Ovary (tissue), 9 donors: ENCODE measurements around the gene AKR1A1. TPM values are rescaled to one million over a fixed set of nuclear protein-coding genes. Genes with fewer than 3 reads are reported as not detected.
"Not testable (repeated sequence)": the region's sequence is repeated elsewhere in the genome, so short reads cannot be mapped to it uniquely, and the experiment has no call there.

Experiments used
- DNase-seq, 5 donors: peaks; one replicate each; pipeline ENCODE4 v3.0.0-alpha.2; 2019 to 2020
- H3K27ac ChIP-seq, 2 donors: fragments of 200-600 bp; one replicate each; pipeline versions ENCODE4 v1.5.1 to v1.8.0; 2019 to 2022
- H3K27me3 ChIP-seq: fragments of 200-600 bp; one replicate; pipeline ENCODE4 v1.8.0; 2022
- H3K36me3 ChIP-seq: fragments of 200-600 bp; sonication (generic); one replicate; pipeline ENCODE4 v1.5.1; 2019
- H3K4me1 ChIP-seq: one replicate; pipeline ENCODE4 v1.8.1; 2013; ENCODE audit warnings: mild to moderate bottlenecking, moderate library complexity; ENCODE audit not compliant: insufficient read depth
- H3K4me3 ChIP-seq: fragments of 200-600 bp; sonication (generic); one replicate; pipeline ENCODE4 v1.5.1; 2017
- H3K9me3 ChIP-seq, 2 donors: fragments of 200-600 bp in 1 of 2; sonication (generic) in 1 of 2; one replicate each; pipeline versions ENCODE4 v1.5.1 to v1.8.1; 2013 to 2019; ENCODE audit warnings: mild to moderate bottlenecking in 1 of 2, moderate library complexity in 1 of 2
- CTCF ChIP-seq, 3 donors: fragments of 450-650 bp in 2 of 3; fragments of 200-600 bp in 1 of 3; IDR thresholded peaks; one replicate each; pipeline versions ENCODE4 v1.5.1 to v1.8.0; 2016 to 2022; ENCODE audit warnings: antibody characterized with exemption in 3 of 3, mild to moderate bottlenecking in 1 of 3
- EP300 ChIP-seq: sonication (generic); formaldehyde crosslinking; IDR thresholded peaks from one replicate; pipeline ENCODE4 v1.6.1; 2017; ENCODE audit warnings: antibody characterized with exemption
- POLR2A ChIP-seq: fragments of 450-650 bp; IDR thresholded peaks from one replicate; pipeline ENCODE4 v1.6.1; 2017; ENCODE audit warnings: antibody characterized with exemption, mild to moderate bottlenecking, moderate library complexity
- WGBS, 3 donors: extraction: QIAGEN DNeasy Blood & Tissue Kit in 1 of 3; methylation state at CpG; one replicate each; pipeline versions ENCODE4 v1.1.5 to v1.1.7; 2013 to 2017; 5-methylcytosine and 5-hydroxymethylcytosine counted together
- intact Hi-C, 4 donors: fragments of 100-400 bp; cut with DNase I; formaldehyde crosslinking; loops; one replicate each; pipeline versions ENCODE4 v1.11.0 to v1.15.1; 2022 to 2023
- polyA plus RNA-seq, 2 donors: library from polyadenylated mRNA; stranded (reverse); fragments of 200-250 nt in 1 of 2; fragments of 350-450 nt in 1 of 2; fragmentation: Illumina TruSeq in 1 of 2; extraction: RNeasy Lipid Tissue Mini Kit (QIAGEN cat#74804) in 1 of 2; gene quantifications; one replicate each; pipeline ENCODE4 v1.2.3, GENCODE V29; 2013 to 2014
- total RNA-seq, 7 donors: library from RNA; depleted of rRNA in 2 of 7; stranded (reverse); fragments of >200 nt in 2 of 7; fragmentation: NEBNext Ultra II Directional in 3 of 7; extraction: Animal tissue kit (Norgen Biotek cat#: 25700) in 3 of 7; gene quantifications; one replicate each; pipeline versions ENCODE4 v1.1.0 to v1.2.4, GENCODE V29; 2016 to 2023
- donor health status: DM: no; HTN: no; CAD: no; lungs with moderate emphysema.
- donor health status: DM: no; HTN: no; CAD: no.
- donor health status: Bipolar disorder and iron deficiency.
- donor health status: DM: yes; HTN: yes; CAD: no.
- donor health status: DM: no; HTN: no; CAD: no.
- donor health status: DM: yes; HTN: yes; CAD: no.

The AKR1A1 gene
- total and polyA plus RNA-seq, 9 donors: 39.8 to 119 (median 88.3) TPM

DNA sequence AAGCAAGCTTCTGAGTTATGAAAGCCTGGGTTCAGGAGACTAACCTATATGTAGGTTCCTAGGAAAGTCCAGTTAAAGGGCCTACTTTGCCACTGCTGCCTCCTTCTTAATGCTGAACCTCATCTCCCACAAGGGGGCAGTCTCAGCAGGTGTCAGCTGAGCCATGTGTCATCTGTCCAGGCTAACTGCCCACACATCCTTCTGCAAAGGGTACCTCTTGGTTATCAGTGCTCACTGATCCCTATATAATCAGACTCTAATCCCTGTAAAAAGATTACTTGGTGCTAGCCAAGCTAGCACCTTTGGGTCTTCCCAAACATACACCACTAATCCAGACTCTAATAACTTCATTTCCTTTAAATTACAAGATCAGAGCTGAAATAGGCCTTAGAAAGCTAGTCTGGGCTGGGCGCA, 38.0 kb upstream of the AKR1A1 start:
- H3K9me3 ChIP-seq: no peaks in the 10 kb centered on the region
- no peak overlapping the region for H3K27ac ChIP-seq
- H3K4me1 ChIP-seq: peaks cover 6% of the 10 kb centered on the region
- peak in 1 of 5 donors; percentile 46 for DNase-seq
- intact Hi-C loops: no loop called here
- H3K36me3 ChIP-seq: no peaks in the 10 kb centered on the region
- no peak for TF ChIP-seq POLR2A
- TF ChIP-seq CTCF (IDR thresholded peaks at IDR 0.05): peak in 1 of 3 donors; percentile 11
- H3K27me3 ChIP-seq: no peaks in the 10 kb centered on the region
- 94 to 97% (median 95%) methylated on average over 1 of the region's 1 CpG for WGBS, 3 donors
- H3K4me3 ChIP-seq: no peak overlapping the region

DNA sequence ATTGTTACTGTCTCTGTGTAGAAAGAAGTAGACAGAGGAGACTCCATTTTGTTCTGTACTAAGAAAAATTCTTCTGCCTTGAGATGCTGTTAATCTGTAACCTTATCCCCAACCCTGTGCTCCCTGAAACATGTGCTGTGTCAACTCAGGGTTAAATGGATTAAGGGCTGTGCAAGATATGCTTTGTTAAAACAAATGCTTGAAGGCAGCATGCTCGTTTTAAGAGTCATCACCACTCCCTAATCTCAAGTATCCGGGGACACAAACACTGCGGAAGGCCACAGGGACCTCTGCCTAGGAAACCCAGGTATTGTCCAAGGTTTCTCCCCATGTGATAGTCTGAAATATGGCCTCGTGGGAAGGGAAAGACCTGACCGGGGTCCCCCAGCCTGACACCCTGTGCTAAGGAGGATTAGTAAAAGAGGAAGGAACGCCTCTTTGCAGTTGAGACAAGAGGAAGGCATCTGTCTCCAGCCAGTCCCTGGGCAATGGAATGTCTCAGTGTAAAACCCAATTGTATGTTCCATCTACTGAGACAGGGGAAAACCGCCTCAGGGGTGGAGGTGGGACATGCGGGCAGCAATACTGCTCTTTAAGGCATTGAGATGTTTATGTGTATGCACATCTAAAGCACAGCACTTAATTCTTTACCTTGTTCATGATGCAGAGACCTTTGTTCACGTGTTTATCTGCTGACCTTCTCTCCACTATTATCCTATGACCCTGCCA, 36.9 kb upstream of the AKR1A1 start:
- H3K4me3 ChIP-seq, H3K27ac ChIP-seq, H3K36me3 ChIP-seq, intact Hi-C loops, H3K4me1 ChIP-seq, H3K27me3 ChIP-seq, H3K9me3 ChIP-seq, DNase-seq: not testable (repeated sequence)
- 72 to 79% (median 73%) methylated on average over 9 of the region's 9 CpGs for WGBS, 3 donors

DNA sequence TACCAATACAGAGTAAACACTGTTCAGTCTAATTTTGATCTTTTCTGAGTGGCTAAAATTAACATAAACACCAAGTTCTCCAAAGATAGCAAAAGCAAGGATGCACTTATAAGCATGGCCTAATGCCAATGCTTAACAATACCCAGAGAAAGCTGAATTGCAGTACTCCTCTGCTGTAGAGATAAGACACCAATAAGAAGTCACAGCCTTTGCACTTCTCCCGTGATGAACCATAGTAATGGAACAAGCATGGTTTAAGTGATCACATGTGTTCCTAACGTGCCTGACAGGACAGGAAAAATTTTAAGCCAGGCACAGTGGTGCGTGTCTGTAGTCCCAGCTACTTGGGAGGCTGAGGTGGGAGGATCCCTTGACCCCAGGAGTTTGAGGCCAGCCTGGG, 34.6 kb upstream of the AKR1A1 start:
- H3K9me3 ChIP-seq: no peaks in the 10 kb centered on the region
- TF ChIP-seq POLR2A (no peak), EP300 (no peak), CTCF (IDR thresholded peaks at IDR 0.05) (no peak)
- no peak for DNase-seq
- no peaks in the 10 kb centered on the region for H3K27me3 ChIP-seq
- intact Hi-C loops: no loop called here
- H3K4me1 ChIP-seq: peaks cover 12% of the 10 kb centered on the region
- no peaks in the 10 kb centered on the region for H3K36me3 ChIP-seq
- H3K27ac ChIP-seq: no peak overlapping the region
- WGBS, 3 donors: 42 to 51% (median 49%) methylated on average over 3 of the region's 3 CpGs
- H3K4me3 ChIP-seq: no peak overlapping the region

- H3K9me3 ChIP-seq: no peaks in the 10 kb centered on the region
- H3K4me1 ChIP-seq: peaks cover 12% of the 10 kb centered on the region
- 80% methylated on average over 4 of the region's 4 CpGs for WGBS, 3 donors
- intact Hi-C loops: no loop called here
- no peaks in the 10 kb centered on the region for H3K36me3 ChIP-seq
- H3K27me3 ChIP-seq: no peaks in the 10 kb centered on the region
- no peak for TF ChIP-seq EP300
- no peak for TF ChIP-seq CTCF (IDR thresholded peaks at IDR 0.05)
- no peak overlapping the region for H3K27ac ChIP-seq
- H3K4me3 ChIP-seq: no peak overlapping the region
- DNase-seq: no peak
Observed at GRCh38 chr1:45516465-45516864, 34.2 kb upstream of the AKR1A1 start.

DNA sequence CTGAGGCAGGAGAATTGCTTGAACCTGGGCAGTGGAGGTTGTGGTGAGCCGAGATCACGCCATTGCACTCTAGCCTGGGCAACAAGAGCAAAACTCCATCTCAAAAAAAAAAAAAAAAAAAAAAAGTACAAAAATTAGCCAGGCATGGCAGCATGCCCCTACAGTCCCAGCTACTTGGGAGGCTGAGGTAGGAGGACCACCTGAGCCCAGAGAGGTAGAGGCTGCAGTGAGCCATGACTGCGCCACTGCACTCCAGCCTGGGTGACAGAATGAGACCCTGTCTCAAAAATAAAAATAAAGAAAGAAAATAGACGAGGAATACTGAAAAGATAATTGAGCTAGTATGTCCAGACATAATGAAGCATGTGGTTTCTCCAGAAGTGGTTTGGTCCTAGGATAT, 32.3 kb upstream of the AKR1A1 start:
- H3K27ac ChIP-seq, H3K36me3 ChIP-seq, H3K27me3 ChIP-seq, intact Hi-C loops, DNase-seq, H3K9me3 ChIP-seq, H3K4me3 ChIP-seq: not testable (repeated sequence)
- peaks cover 12% of the 10 kb centered on the region for H3K4me1 ChIP-seq
- WGBS, 3 donors: 79 to 86% (median 86%) methylated on average over 4 of the region's 4 CpGs
